HepG2 (cell line): Measurements from ENCODE around the gene NSUN5.
"Not testable (repeated sequence)": the region's sequence is repeated elsewhere in the genome, so short reads cannot be mapped to it uniquely, and the experiment has no call there.

Experiments
- EZH2 ChIP-seq: conservative IDR thresholded peaks from 2 replicates; pipeline ENCODE4 v1.6.1; 2012; ENCODE audit warnings: mild to moderate bottlenecking, low read depth, low read length, moderate library complexity
- MAFF ChIP-seq: IDR thresholded peaks from 2 replicates; pipeline ENCODE4 v1.6.1; 2011; ENCODE audit warnings: low read depth, low read length, improper control_type of control experiment
- POLR2A ChIP-seq, 2 experiments: IDR thresholded peaks; 2 replicates each; pipeline ENCODE4 v1.6.1; 2011; ENCODE audit warnings: low read depth in 2 of 2, low read length in 2 of 2, mild to moderate bottlenecking in 1 of 2, moderate library complexity in 1 of 2; ENCODE audit not compliant: insufficient read depth in 1 of 2
- ZNF274 ChIP-seq: sonication (generic); formaldehyde crosslinking; IDR thresholded peaks from 2 replicates; pipeline ENCODE4 v1.5.1; 2020; ENCODE audit warnings: mild to moderate bottlenecking, missing genetic modification reagents
- TF ChIP-seq, protein P1 (sequence below): sonication (generic); formaldehyde crosslinking; IDR thresholded peaks from 2 replicates; pipeline ENCODE4 v1.9.0; 2022; ENCODE audit warnings: low read depth, missing genetic modification reagents
- TF ChIP-seq, protein P2 (sequence below): sonication (generic); formaldehyde crosslinking; IDR thresholded peaks from 2 replicates; pipeline ENCODE4 v1.5.0; 2020; ENCODE audit warnings: mild to moderate bottlenecking, missing genetic modification reagents
- TF ChIP-seq, protein P3 (sequence below): IDR thresholded peaks from 2 replicates; pipeline ENCODE4 v1.6.1; 2016; ENCODE audit warnings: missing compliant biosample characterization, missing genetic modification reagents, borderline replicate concordance

DNA sequence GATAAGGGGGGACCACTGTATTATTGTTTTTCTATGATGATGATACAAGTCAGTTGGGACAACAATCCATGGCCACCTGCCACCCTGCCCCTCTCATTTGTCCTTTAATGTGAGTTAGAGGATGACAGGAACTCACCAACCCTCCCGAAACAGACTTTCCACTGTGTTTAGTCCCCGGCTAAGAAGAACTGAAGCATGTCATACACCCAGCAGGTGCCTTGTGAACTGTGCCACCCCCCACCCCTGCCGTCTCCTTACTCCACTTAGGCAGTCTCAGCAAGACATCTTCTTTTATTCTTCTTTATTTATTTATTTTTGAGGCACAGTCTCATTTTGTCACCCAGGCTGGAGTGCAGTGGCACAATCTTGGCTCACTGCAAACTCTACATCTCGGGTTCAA, 40.8 kb downstream of the NSUN5 start:
- TF ChIP-seq EZH2; ZNF274 (CRISPR knock-in tag); MAFF; POLR2A (IDR thresholded peaks at IDR 0.05; ENCODE audit: insufficient read depth in 1 of 2, low read depth in 2 of 2, low read length in 2 of 2): not testable (repeated sequence)
- TF ChIP-seq, protein P1, sequence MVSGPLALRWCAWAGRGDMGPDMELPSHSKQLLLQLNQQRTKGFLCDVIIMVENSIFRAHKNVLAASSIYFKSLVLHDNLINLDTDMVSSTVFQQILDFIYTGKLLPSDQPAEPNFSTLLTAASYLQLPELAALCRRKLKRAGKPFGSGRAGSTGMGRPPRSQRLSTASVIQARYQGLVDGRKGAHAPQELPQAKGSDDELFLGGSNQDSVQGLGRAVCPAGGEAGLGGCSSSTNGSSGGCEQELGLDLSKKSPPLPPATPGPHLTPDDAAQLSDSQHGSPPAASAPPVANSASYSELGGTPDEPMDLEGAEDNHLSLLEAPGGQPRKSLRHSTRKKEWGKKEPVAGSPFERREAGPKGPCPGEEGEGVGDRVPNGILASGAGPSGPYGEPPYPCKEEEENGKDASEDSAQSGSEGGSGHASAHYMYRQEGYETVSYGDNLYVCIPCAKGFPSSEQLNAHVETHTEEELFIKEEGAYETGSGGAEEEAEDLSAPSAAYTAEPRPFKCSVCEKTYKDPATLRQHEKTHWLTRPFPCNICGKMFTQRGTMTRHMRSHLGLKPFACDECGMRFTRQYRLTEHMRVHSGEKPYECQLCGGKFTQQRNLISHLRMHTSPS (CRISPR knock-in tag), result not testable (repeated sequence)
- TF ChIP-seq, protein P2, sequence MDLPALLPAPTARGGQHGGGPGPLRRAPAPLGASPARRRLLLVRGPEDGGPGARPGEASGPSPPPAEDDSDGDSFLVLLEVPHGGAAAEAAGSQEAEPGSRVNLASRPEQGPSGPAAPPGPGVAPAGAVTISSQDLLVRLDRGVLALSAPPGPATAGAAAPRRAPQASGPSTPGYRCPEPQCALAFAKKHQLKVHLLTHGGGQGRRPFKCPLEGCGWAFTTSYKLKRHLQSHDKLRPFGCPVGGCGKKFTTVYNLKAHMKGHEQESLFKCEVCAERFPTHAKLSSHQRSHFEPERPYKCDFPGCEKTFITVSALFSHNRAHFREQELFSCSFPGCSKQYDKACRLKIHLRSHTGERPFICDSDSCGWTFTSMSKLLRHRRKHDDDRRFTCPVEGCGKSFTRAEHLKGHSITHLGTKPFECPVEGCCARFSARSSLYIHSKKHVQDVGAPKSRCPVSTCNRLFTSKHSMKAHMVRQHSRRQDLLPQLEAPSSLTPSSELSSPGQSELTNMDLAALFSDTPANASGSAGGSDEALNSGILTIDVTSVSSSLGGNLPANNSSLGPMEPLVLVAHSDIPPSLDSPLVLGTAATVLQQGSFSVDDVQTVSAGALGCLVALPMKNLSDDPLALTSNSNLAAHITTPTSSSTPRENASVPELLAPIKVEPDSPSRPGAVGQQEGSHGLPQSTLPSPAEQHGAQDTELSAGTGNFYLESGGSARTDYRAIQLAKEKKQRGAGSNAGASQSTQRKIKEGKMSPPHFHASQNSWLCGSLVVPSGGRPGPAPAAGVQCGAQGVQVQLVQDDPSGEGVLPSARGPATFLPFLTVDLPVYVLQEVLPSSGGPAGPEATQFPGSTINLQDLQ (CRISPR knock-in tag), result not testable (repeated sequence)
- TF ChIP-seq, protein P3, sequence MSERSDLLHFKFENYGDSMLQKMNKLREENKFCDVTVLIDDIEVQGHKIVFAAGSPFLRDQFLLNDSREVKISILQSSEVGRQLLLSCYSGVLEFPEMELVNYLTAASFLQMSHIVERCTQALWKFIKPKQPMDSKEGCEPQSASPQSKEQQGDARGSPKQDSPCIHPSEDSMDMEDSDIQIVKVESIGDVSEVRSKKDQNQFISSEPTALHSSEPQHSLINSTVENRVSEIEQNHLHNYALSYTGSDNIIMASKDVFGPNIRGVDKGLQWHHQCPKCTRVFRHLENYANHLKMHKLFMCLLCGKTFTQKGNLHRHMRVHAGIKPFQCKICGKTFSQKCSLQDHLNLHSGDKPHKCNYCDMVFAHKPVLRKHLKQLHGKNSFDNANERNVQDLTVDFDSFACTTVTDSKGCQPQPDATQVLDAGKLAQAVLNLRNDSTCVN (CRISPR knock-in tag), result not testable (repeated sequence)
